KMS-11 (cell line): ENCODE measurements around the gene TTC1.

Experiments
- H2AFZ ChIP-seq: fragments of 200-600 bp; sonication (generic); 2 replicates; pipeline ENCODE4 v1.6.1; 2016; ENCODE audit warnings: antibody characterized with exemption, mixed run types, low read depth
- H3K27ac ChIP-seq: fragments of 200-600 bp; sonication (generic); 2 replicates; pipeline ENCODE4 v1.6.1; 2016; ENCODE audit warnings: mild to moderate bottlenecking, mixed run types
- H3K27me3 ChIP-seq: fragments of 200-600 bp; sonication (generic); 2 replicates; pipeline ENCODE4 v1.6.1; 2017; ENCODE audit warnings: mild to moderate bottlenecking, low read depth, mixed run types, moderate library complexity; ENCODE audit not compliant: insufficient read depth
- H3K36me3 ChIP-seq: fragments of 200-600 bp; sonication (generic); 2 replicates; pipeline ENCODE4 v1.6.1; 2017; ENCODE audit warnings: mild to moderate bottlenecking, mixed run types; ENCODE audit not compliant: insufficient read depth
- H3K4me1 ChIP-seq: fragments of 200-600 bp; sonication (generic); 2 replicates; pipeline ENCODE4 v1.6.1; 2016; ENCODE audit warnings: mild to moderate bottlenecking, low read depth, mixed run types; ENCODE audit not compliant: poor library complexity, severe bottlenecking
- H3K4me2 ChIP-seq: fragments of 200-600 bp; sonication (generic); 2 replicates; pipeline ENCODE4 v1.7.0; 2016; ENCODE audit warnings: mild to moderate bottlenecking, mixed run types
- H3K4me3 ChIP-seq: fragments of 200-600 bp; sonication (generic); IDR thresholded peaks from 2 replicates; pipeline ENCODE4 v1.6.1; 2017; ENCODE audit warnings: low read depth, low read length, mixed read lengths; ENCODE audit not compliant: insufficient read depth
- H3K79me2 ChIP-seq: fragments of 200-600 bp; sonication (generic); 2 replicates; pipeline ENCODE4 v1.6.1; 2016; ENCODE audit warnings: low read depth, mixed run types; ENCODE audit not compliant: insufficient read depth
- H3K9ac ChIP-seq: fragments of 200-600 bp; sonication (generic); 2 replicates; pipeline ENCODE4 v1.6.1; 2016; ENCODE audit warnings: mild to moderate bottlenecking, mixed run types
- H4K20me1 ChIP-seq: fragments of 200-600 bp; sonication (generic); 2 replicates; pipeline ENCODE4 v1.6.1; 2016; ENCODE audit warnings: mild to moderate bottlenecking, mixed run types; ENCODE audit not compliant: insufficient read depth
- TF ChIP-seq, protein P1 (sequence below): fragments of 200-600 bp; sonication (generic); conservative IDR thresholded peaks from 2 replicates; pipeline ENCODE4 v1.6.1; 2017; ENCODE audit warnings: low read depth, mild to moderate bottlenecking, antibody characterized with exemption, low read length, moderate library complexity, mixed read lengths

Gene TTC1

DNA sequence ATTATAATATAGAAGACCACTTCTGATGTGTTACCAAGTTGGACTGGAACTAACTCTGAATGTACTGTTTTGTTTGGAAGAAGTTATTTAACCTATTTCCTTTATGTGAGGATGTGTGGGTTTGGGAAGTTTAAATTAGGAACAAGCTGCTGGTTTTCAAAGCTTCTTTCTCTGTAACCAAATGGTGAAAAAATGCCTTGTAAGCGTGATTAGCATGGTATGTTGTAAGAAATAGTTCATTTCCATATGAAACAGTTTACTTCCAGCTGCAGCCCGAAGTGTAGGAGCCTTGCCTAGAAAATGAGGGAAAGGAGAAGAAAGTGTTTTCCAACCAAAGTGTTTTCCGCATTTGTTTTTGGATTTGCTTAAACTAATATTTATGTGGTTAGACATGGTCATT lies 36.0 kb downstream of the TTC1 start:
- Histone ChIP-seq H3K4me1 (no peaks in the 10 kb centered on the region), H3K27ac (no peak overlapping the region), H2AFZ (no peak overlapping the region), H4K20me1 (no peaks in the 10 kb centered on the region), H3K9ac (no peak overlapping the region), H3K27me3 (no peaks in the 10 kb centered on the region), H3K79me2 (no peaks in the 10 kb centered on the region), H3K36me3 (no peaks in the 10 kb centered on the region), H3K4me2 (no peak overlapping the region), H3K4me3 (no peak overlapping the region)
- TF ChIP-seq, protein P1, sequence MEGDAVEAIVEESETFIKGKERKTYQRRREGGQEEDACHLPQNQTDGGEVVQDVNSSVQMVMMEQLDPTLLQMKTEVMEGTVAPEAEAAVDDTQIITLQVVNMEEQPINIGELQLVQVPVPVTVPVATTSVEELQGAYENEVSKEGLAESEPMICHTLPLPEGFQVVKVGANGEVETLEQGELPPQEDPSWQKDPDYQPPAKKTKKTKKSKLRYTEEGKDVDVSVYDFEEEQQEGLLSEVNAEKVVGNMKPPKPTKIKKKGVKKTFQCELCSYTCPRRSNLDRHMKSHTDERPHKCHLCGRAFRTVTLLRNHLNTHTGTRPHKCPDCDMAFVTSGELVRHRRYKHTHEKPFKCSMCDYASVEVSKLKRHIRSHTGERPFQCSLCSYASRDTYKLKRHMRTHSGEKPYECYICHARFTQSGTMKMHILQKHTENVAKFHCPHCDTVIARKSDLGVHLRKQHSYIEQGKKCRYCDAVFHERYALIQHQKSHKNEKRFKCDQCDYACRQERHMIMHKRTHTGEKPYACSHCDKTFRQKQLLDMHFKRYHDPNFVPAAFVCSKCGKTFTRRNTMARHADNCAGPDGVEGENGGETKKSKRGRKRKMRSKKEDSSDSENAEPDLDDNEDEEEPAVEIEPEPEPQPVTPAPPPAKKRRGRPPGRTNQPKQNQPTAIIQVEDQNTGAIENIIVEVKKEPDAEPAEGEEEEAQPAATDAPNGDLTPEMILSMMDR: no peak

DNA sequence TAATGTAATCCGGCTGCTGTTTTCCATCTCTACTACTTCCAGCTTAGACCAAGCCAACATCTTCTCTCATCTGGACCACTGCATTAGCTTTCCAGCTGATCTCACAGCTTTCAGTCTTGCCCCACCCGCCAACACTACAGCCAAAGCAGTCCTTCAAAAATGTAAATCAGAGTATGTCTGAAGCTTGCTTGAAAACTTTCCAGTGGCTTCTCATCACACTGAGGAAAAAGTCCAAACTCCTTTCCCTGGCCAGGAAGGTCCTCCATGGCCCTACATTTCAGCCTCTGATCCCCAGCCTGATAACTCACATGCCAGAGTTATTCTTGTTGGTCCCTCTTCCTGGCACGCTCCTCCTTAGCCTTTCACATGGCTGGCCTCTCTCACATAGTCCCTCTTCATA lies 38.5 kb downstream of the TTC1 start:
- Histone ChIP-seq H4K20me1 (no peaks in the 10 kb centered on the region), H3K36me3 (no peaks in the 10 kb centered on the region), H3K27ac (no peak overlapping the region), H2AFZ (no peak overlapping the region), H3K4me1 (no peaks in the 10 kb centered on the region), H3K4me2 (no peak overlapping the region), H3K4me3 (no peak overlapping the region), H3K79me2 (no peaks in the 10 kb centered on the region), H3K9ac (no peak overlapping the region), H3K27me3 (no peaks in the 10 kb centered on the region)
- TF ChIP-seq, protein P1: no peak

DNA sequence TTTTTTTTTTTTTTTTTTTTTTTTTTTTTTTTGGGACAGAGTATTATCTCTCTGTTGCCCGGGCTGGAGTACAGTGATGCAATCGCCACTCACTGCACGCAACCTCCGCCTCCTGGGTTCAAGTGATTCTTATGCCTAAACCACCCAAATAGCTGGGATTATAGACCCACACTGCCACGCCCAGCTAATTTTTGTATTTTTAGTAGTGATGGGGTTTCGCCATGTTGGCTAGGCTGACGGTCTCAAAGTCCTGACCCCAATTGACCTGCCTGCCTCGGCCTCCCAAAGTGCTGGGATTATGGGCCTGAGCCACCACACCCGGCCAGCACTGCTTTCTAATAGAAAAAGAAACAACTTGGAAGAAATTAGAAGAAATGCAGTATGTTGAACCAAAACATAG lies 39.2 kb downstream of the TTC1 start:
- Histone ChIP-seq H3K4me1 (no peaks in the 10 kb centered on the region), H3K36me3 (no peaks in the 10 kb centered on the region), H2AFZ (no peak overlapping the region), H3K79me2 (no peaks in the 10 kb centered on the region), H3K27me3 (no peaks in the 10 kb centered on the region), H3K4me2 (no peak overlapping the region), H4K20me1 (no peaks in the 10 kb centered on the region), H3K9ac (no peak overlapping the region), H3K27ac (no peak overlapping the region), H3K4me3 (no peak overlapping the region)
- TF ChIP-seq, protein P1: no peak

DNA sequence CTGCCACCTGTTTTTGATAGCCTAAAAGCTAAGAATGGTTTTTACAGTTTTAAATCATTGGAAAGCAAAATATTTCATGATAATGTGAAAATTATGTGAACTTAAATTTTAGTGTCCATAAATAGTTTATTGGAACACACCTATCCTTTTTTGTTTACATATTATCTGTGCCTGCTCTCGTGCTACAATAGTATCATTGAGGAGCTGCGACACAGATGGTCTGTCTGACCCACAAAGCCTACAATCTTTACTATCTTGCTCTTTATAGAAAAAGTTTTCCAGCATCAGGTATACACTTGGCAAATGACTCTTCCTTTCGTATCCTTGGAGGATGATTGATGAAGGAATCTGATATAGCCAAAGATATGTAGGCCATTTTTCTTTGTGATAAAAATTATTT lies 40.2 kb downstream of the TTC1 start:
- Histone ChIP-seq H3K27ac (no peak overlapping the region), H3K36me3 (no peaks in the 10 kb centered on the region), H2AFZ (no peak overlapping the region), H3K9ac (no peak overlapping the region), H4K20me1 (no peaks in the 10 kb centered on the region), H3K27me3 (no peaks in the 10 kb centered on the region), H3K4me1 (no peaks in the 10 kb centered on the region), H3K4me2 (no peak overlapping the region), H3K4me3 (no peak overlapping the region), H3K79me2 (no peaks in the 10 kb centered on the region)
- TF ChIP-seq, protein P1: no peak

DNA sequence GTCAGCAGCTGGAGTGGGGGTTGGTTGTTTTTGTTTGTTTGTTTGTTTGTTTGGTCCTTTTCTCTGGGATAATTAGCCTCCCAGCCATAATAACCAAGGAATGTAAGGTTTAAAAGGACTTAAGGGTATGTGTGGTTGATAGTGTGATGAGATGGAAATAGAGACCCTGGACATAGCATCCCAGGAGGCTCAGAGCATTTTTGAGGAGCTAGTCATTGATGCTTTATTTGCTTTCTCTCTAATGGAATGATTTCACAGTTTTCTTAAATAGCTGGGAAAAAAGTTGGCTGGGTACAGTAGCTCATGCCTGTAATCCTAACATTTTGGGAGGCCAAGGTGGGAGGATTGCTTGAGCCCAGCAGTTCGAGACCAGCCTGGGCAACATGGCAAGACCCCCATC lies 45.1 kb downstream of the TTC1 start:
- Histone ChIP-seq H3K27ac (no peak overlapping the region), H3K4me2 (no peak overlapping the region), H3K27me3 (no peaks in the 10 kb centered on the region), H3K4me3 (no peak overlapping the region), H3K79me2 (no peaks in the 10 kb centered on the region), H2AFZ (no peak overlapping the region), H3K36me3 (no peaks in the 10 kb centered on the region), H3K9ac (no peak overlapping the region), H4K20me1 (no peaks in the 10 kb centered on the region), H3K4me1 (no peaks in the 10 kb centered on the region)
- TF ChIP-seq, protein P1: no peak
